Activated naive CD4-positive, alpha-beta T cell treated with anti-CD3 and anti-CD28 coated beads for 36 hours (primary cell): Measurements from ENCODE around the gene LMBR1. TPM values are rescaled to one million over a fixed set of nuclear protein-coding genes. Genes with fewer than 3 reads are reported as not detected.

Experiments used
- CTCF ChIA-PET: fragments of 350-600 bp; sonication (Branson Sonifier 250); formaldehyde crosslinking; loops from one replicate; lab custom pipeline; 2021; ENCODE audit warnings: antibody characterized with exemption; lab: Charles Lee
- DNase-seq: peaks from one replicate; pipeline ENCODE4 v3.0.0-alpha.2; 2020
- H3K27ac Mint-ChIP-seq: one replicate; pipeline ENCODE4 v1.8.0; 2021; ENCODE audit warnings: mild to moderate bottlenecking, mixed read lengths
- H3K27me3 Mint-ChIP-seq: one replicate; pipeline ENCODE4 v1.8.0; 2021; ENCODE audit warnings: low read depth, mixed read lengths
- H3K36me3 Mint-ChIP-seq: one replicate; pipeline ENCODE4 v1.8.0; 2021; ENCODE audit warnings: low read depth, mixed read lengths
- H3K4me1 Mint-ChIP-seq: one replicate; pipeline ENCODE4 v1.8.0; 2021; ENCODE audit warnings: low read depth, mixed read lengths
- H3K4me3 Mint-ChIP-seq: one replicate; pipeline ENCODE4 v1.8.0; 2021; ENCODE audit warnings: mild to moderate bottlenecking, moderate library complexity, mixed read lengths
- H3K9me3 Mint-ChIP-seq: one replicate; pipeline ENCODE4 v1.8.0; 2021; ENCODE audit warnings: mixed read lengths
- intact Hi-C: fragments of 100-400 bp; cut with micrococcal nuclease; formaldehyde crosslinking; loops from one replicate; pipeline ENCODE4 v1.15.1; 2023
- total RNA-seq, 2 experiments: library from RNA; stranded (reverse); gene quantifications; one replicate each; pipeline ENCODE4 v1.2.3, GENCODE V29; 2021

The LMBR1 gene
- total RNA-seq, 2 experiments from 2014 or later = 25.2 to 33.8 TPM

- DNase-seq = no peak
- Mint-ChIP-seq H3K9me3 (peaks cover 6% of the 10 kb centered on the region), H3K4me3 (no peak overlapping the region), H3K36me3 (peaks cover 19% of the 10 kb centered on the region), H3K27me3 (no peaks in the 10 kb centered on the region), H3K27ac (no peak overlapping the region), H3K4me1 (no peaks in the 10 kb centered on the region)
- intact Hi-C loops = no loop called here
- CTCF ChIA-PET = no interaction called here
Observed at GRCh38 chr7:156691764-156692163, 201.2 kb downstream of the LMBR1 start.

GRCh38 chr7:156684661-156685060 lies 208.3 kb downstream of the LMBR1 start:
- CTCF ChIA-PET = no interaction called here
- Mint-ChIP-seq H3K27me3 (no peaks in the 10 kb centered on the region), H3K9me3 (no peaks in the 10 kb centered on the region), H3K4me1 (no peaks in the 10 kb centered on the region), H3K27ac (no peak overlapping the region), H3K4me3 (no peak overlapping the region), H3K36me3 (peaks cover 10% of the 10 kb centered on the region)
- no peak for DNase-seq
- intact Hi-C loops = no loop called here

GRCh38 chr7:156684251-156684650 lies 208.7 kb downstream of the LMBR1 start:
- Mint-ChIP-seq H3K9me3 (no peaks in the 10 kb centered on the region), H3K4me3 (no peak overlapping the region), H3K4me1 (no peaks in the 10 kb centered on the region), H3K27ac (no peak overlapping the region), H3K36me3 (peaks cover 13% of the 10 kb centered on the region), H3K27me3 (no peaks in the 10 kb centered on the region)
- no peak for DNase-seq
- CTCF ChIA-PET = no interaction called here
- intact Hi-C loops = no loop called here

GRCh38 chr7:156682928-156683327 lies 210.1 kb downstream of the LMBR1 start:
- peaks cover 13% of the 10 kb centered on the region for H3K36me3 Mint-ChIP-seq
- H3K27ac Mint-ChIP-seq = no peak overlapping the region
- no peaks in the 10 kb centered on the region for H3K27me3 Mint-ChIP-seq
- intact Hi-C loops = no loop called here
- DNase-seq = no peak
- H3K4me1 Mint-ChIP-seq = no peaks in the 10 kb centered on the region
- CTCF ChIA-PET = no interaction called here
- H3K9me3 Mint-ChIP-seq = no peaks in the 10 kb centered on the region
- H3K4me3 Mint-ChIP-seq = no peak overlapping the region

- Mint-ChIP-seq H3K36me3 (peaks cover 20% of the 10 kb centered on the region), H3K9me3 (no peaks in the 10 kb centered on the region), H3K4me1 (no peaks in the 10 kb centered on the region), H3K27me3 (no peaks in the 10 kb centered on the region), H3K4me3 (no peak overlapping the region), H3K27ac (no peak overlapping the region)
- intact Hi-C loops = no loop called here
- DNase-seq = no peak
- CTCF ChIA-PET = no interaction called here
Observed at GRCh38 chr7:156680281-156680680, 212.7 kb downstream of the LMBR1 start.

- CTCF ChIA-PET = interaction anchor here (1.0 kb wide), 1 partner anchor 96 kb away, joined by 3 read pairs; no protein-coding TSS in a partner anchor
- no peak overlapping the region for H3K27ac Mint-ChIP-seq
- H3K27me3 Mint-ChIP-seq = no peaks in the 10 kb centered on the region
- no peaks in the 10 kb centered on the region for H3K4me1 Mint-ChIP-seq
- DNase-seq = no peak
- intact Hi-C loops = no loop called here
- H3K9me3 Mint-ChIP-seq = no peaks in the 10 kb centered on the region
- peaks cover 18% of the 10 kb centered on the region for H3K36me3 Mint-ChIP-seq
- H3K4me3 Mint-ChIP-seq = no peak overlapping the region
Observed at GRCh38 chr7:156677374-156678054, 215.5 kb downstream of the LMBR1 start.

GRCh38 chr7:156676263-156676662 lies 216.7 kb downstream of the LMBR1 start:
- CTCF ChIA-PET = no interaction called here
- no peak for DNase-seq
- Mint-ChIP-seq H3K27ac (no peak overlapping the region), H3K27me3 (no peaks in the 10 kb centered on the region), H3K4me3 (no peak overlapping the region), H3K4me1 (no peaks in the 10 kb centered on the region), H3K36me3 (peaks cover 15% of the 10 kb centered on the region), H3K9me3 (no peaks in the 10 kb centered on the region)
- intact Hi-C loops = no loop called here

- Mint-ChIP-seq H3K9me3 (no peaks in the 10 kb centered on the region), H3K36me3 (peaks cover 15% of the 10 kb centered on the region), H3K4me3 (no peak overlapping the region), H3K27me3 (no peaks in the 10 kb centered on the region), H3K27ac (no peak overlapping the region), H3K4me1 (no peaks in the 10 kb centered on the region)
- intact Hi-C loops = no loop called here
- CTCF ChIA-PET = no interaction called here
- DNase-seq = no peak
Observed at GRCh38 chr7:156675721-156676120, 217.3 kb downstream of the LMBR1 start.

GRCh38 chr7:156673902-156674301 lies 219.1 kb downstream of the LMBR1 start:
- no peaks in the 10 kb centered on the region for H3K4me1 Mint-ChIP-seq
- intact Hi-C loops = no loop called here

GRCh38 chr7:156673454-156673853 lies 219.5 kb downstream of the LMBR1 start:
- CTCF ChIA-PET = no interaction called here
- DNase-seq = no peak
- intact Hi-C loops = no loop called here
- Mint-ChIP-seq H3K9me3 (no peaks in the 10 kb centered on the region), H3K36me3 (peaks cover 13% of the 10 kb centered on the region), H3K27ac (no peak overlapping the region), H3K4me3 (no peak overlapping the region), H3K4me1 (no peaks in the 10 kb centered on the region), H3K27me3 (no peaks in the 10 kb centered on the region)

More at GRCh38 chr7:156673902-156674301, 219.1 kb downstream of the LMBR1 start:
- H3K9me3 Mint-ChIP-seq = no peaks in the 10 kb centered on the region
- H3K4me3 Mint-ChIP-seq = no peak overlapping the region
- CTCF ChIA-PET = no interaction called here
- DNase-seq = no peak
- no peaks in the 10 kb centered on the region for H3K27me3 Mint-ChIP-seq
- peaks cover 13% of the 10 kb centered on the region for H3K36me3 Mint-ChIP-seq
- no peak overlapping the region for H3K27ac Mint-ChIP-seq

- CTCF ChIA-PET = no interaction called here
- no peak for DNase-seq
- intact Hi-C loops = no loop called here
- H3K4me1 Mint-ChIP-seq = no peaks in the 10 kb centered on the region
- H3K36me3 Mint-ChIP-seq = peaks cover 5% of the 10 kb centered on the region
- H3K4me3 Mint-ChIP-seq = no peak overlapping the region
- no peak overlapping the region for H3K27ac Mint-ChIP-seq
- H3K27me3 Mint-ChIP-seq = no peaks in the 10 kb centered on the region
- no peaks in the 10 kb centered on the region for H3K9me3 Mint-ChIP-seq
Observed at GRCh38 chr7:156669035-156669828, 223.8 kb downstream of the LMBR1 start.

- H3K36me3 Mint-ChIP-seq = peaks cover 1% of the 10 kb centered on the region
- H3K9me3 Mint-ChIP-seq = no peaks in the 10 kb centered on the region
- H3K4me1 Mint-ChIP-seq = no peaks in the 10 kb centered on the region
- H3K27me3 Mint-ChIP-seq = no peaks in the 10 kb centered on the region
- CTCF ChIA-PET = no interaction called here
- H3K4me3 Mint-ChIP-seq = no peak overlapping the region
- intact Hi-C loops = no loop called here
- H3K27ac Mint-ChIP-seq = no peak overlapping the region
- DNase-seq = no peak
Observed at GRCh38 chr7:156668130-156668741, 224.7 kb downstream of the LMBR1 start.

- H3K4me3 Mint-ChIP-seq = no peak overlapping the region
- no peaks in the 10 kb centered on the region for H3K4me1 Mint-ChIP-seq
- CTCF ChIA-PET = no interaction called here
- no peak overlapping the region for H3K27ac Mint-ChIP-seq
- H3K27me3 Mint-ChIP-seq = no peaks in the 10 kb centered on the region
- H3K36me3 Mint-ChIP-seq = no peaks in the 10 kb centered on the region
- DNase-seq = no peak
- no peaks in the 10 kb centered on the region for H3K9me3 Mint-ChIP-seq
- intact Hi-C loops = no loop called here
Observed at GRCh38 chr7:156667110-156667426, 225.9 kb downstream of the LMBR1 start.
